IPS-18c (cell line): ENCODE results near the gene CILP2.

Experiments used
- H3K4me3 ChIP-seq: 2 replicates; pipeline ENCODE4 v1.7.0; 2013; ENCODE audit warnings: low read depth, mild to moderate bottlenecking, low read length, moderate library complexity; ENCODE audit not compliant: insufficient read depth
- H3K9me3 ChIP-seq: one replicate; pipeline ENCODE4 v1.6.1; 2013; ENCODE audit warnings: mild to moderate bottlenecking, low read length, moderate library complexity; ENCODE audit not compliant: control insufficient read depth, insufficient read depth

Gene CILP2

GRCh38 chr19:19525611-19526380 is 12.3 kb upstream of the CILP2 start:
- no peaks in the 10 kb centered on the region for H3K9me3 ChIP-seq

DNA sequence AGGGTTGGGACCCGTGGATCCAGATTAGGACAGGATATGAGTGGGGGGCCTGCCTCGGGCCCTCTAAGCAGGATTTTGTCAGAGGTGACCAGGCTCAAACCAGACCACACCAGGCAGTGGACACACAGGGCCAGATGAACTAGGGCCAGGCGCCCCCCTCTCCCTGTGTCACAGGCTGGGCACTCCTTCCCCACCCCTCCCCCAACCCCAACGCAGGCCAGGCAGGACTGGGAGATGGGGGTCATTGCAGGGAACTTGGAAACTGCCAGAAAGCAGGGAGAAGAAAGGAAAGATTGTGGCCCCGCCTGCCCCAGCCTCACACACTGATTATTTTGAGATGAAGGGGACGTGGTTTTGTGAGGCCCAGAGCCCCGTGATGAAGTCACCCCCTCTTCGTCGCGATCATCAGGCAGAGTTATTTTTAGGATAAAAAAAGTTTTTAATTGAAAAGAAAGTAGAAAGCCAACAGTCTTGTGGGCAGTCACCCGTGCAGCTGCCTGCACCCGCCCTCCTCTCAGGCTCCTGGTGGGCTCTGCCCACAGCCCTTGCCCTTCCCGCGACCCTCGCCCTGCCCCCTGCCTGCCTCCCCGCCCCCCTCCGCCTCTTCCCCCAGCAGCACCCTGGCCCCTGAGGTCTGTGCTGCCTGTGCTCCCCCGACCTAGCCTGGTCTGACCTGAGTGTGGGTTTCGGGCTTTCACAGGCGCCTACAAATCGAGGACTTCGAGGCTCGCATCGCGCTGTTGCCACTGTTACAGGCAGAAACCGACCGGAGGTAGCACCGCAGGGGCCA is 11.3 kb upstream of the CILP2 start:
- no peak overlapping the region for H3K4me3 ChIP-seq
- no peaks in the 10 kb centered on the region for H3K9me3 ChIP-seq

More at GRCh38 chr19:19525611-19526380, 12.3 kb upstream of the CILP2 start:
- no peak overlapping the region for H3K4me3 ChIP-seq

DNA sequence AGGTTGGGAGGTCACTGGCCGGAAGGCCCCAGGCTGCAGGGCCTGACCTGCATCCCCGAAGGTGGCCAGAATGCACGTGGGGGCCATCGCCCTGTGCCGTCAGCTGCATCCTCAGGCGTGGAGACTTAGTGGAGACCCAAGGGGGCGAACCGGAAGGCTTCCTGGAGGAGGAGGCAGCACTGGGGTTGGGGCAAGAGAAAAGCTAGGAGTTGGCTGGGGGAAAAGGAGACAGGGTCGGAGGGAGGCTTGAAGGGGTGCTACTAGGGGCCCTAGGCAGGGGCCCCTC is 10.8 kb upstream of the CILP2 start:
- no peaks in the 10 kb centered on the region for H3K9me3 ChIP-seq
- no peak overlapping the region for H3K4me3 ChIP-seq

DNA sequence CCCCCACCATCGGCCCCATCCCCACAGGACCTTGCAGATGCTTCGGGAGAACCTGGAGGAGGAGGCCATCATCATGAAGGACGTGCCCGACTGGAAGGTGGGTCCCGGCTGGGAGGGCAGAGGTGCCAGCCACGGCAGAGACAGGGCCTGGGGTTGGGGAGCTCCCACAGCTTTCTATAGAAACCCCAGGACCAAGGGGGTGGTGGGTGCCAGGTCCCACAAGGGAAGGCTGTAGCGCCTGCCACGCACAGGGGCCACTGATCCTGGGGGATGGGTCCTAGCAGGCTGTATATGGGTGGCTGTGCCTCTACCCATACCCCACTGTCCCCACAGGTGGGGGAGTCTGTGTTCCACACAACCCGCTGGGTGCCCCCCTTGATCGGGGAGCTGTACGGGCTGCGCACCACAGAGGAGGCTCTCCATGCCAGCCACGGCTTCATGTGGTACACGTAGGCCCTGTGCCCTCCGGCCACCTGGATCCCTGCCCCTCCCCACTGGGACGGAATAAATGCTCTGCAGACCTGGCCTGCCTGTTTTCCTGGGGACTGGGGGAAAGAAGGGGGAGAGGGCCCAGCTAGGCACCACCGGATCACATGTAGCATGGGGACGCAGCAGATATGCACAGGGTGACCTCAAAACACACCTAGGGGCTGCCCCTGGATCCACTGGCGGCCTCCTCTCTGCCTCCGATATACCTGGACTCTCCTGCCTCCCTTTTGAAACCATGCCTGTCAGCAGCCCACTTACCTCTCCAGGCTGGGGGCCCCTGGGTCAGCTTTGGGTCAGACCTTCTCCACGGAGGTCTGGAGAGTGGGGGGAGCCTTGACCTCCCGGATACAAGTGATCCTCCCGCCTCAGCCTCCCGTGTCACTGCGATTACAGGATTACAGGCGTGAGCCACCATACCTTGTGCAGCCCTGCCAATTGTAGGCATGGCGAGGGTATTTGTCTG is 10.1 kb upstream of the CILP2 start:
- no peaks in the 10 kb centered on the region for H3K9me3 ChIP-seq
- no peak overlapping the region for H3K4me3 ChIP-seq

GRCh38 chr19:19528721-19529490 is 9.2 kb upstream of the CILP2 start, which contains the start of gene YJEFN3:
YJEFN3 (plus strand) TSS chr19:19528911; CDS start chr19:19528933, 22 bp downstream.
- H3K9me3 ChIP-seq = no peaks in the 10 kb centered on the region
- H3K4me3 ChIP-seq = peak within 1 kb of the TSS; percentile 31; the same call in 1 of the 2 replicates

DNA sequence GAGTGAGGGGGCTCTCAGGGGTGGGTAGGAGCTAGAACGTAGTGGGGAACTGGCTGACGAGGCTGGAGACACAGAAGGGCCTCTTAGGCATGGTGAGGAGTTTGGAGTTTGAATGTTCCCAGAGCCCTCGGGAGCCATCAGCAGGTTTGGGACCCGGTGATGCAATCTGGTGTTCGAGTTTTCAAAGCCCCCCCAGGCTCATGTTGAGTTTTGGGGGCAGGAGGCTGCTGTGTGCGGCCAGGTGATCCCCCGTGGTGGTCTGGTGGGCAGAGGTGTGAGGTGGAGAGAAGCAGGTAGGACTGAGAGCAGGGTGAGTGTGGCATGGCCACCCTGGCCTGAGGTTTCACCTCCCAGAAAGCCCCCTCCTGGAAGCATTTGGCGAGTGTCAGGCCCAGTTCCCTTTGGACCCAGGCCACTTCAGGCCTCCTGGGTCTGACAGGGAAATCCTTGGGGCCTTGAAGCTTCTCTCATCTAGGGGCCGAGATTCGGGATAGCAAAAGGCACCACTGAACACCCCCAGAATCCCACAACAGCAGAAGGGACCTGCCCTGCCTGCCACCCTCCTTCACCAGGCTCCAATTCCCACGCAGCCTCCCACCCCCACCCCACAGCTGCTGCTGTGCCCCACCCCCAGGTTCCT is 8.2 kb upstream of the CILP2 start:
- H3K9me3 ChIP-seq = no peaks in the 10 kb centered on the region
- H3K4me3 ChIP-seq = no peak overlapping the region

- no peaks in the 10 kb centered on the region for H3K9me3 ChIP-seq
These were observed 7.7 kb upstream of the CILP2 start for GRCh38 chr19:19530423-19530804.

GRCh38 chr19:19530889-19531288 is 7.2 kb upstream of the CILP2 start:
- H3K4me3 ChIP-seq = no peak overlapping the region

More at GRCh38 chr19:19530423-19530804, 7.7 kb upstream of the CILP2 start:
- H3K4me3 ChIP-seq = no peak overlapping the region

DNA sequence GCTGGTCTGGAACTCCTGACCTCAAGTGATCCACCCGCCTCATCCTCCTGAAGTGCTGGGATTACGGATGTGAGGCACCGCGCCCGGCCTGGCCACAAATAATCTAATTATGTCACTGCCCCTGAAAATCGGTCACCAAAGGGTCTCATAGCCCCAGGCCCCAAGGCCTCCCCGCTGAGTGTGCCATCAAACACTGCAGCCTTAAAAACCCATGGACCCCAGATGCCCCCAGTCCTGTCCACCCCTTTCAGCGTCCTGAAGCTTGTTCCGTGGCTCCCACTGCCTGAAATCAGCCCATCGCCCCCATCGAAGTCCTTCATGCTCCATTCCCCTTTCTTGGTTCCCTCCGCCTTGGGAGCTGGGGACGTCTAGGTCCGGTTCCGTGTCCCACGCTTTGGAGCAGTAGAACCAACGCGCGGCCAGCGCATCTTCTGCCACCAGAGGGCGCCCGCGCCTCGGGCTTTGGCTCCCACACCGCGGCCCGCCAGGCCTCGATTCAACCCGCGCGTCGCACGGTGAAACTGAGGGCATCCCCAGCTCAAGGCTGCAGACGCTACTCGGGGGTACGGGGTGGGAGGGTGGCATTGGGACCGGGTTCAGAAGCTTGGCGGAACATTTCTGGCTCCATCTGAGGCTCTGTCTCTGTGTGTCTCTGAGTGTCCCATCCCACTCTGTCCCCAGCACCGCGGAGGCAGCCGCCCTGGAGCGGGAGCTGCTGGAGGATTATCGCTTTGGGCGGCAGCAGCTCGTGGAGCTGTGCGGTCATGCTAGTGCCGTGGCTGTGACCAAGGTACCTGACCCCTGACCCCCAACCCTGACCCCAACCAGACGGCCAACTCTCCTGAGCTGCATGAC is 5.9 kb upstream of the CILP2 start:
- no peaks in the 10 kb centered on the region for H3K9me3 ChIP-seq

More at GRCh38 chr19:19530889-19531288, 7.2 kb upstream of the CILP2 start:
- H3K9me3 ChIP-seq = no peaks in the 10 kb centered on the region

GRCh38 chr19:19532806-19533701 is 5.0 kb upstream of the CILP2 start:
- Histone ChIP-seq H3K9me3 (no peaks in the 10 kb centered on the region), H3K4me3 (no peak overlapping the region)

More for the DNA sequence above, 5.9 kb upstream of the CILP2 start:
- H3K4me3 ChIP-seq = no peak overlapping the region

GRCh38 chr19:19533841-19534240 is 4.2 kb upstream of the CILP2 start:
- Histone ChIP-seq H3K9me3 (no peaks in the 10 kb centered on the region), H3K4me3 (no peak overlapping the region)

GRCh38 chr19:19534556-19535265 is 3.4 kb upstream of the CILP2 start:
- Histone ChIP-seq H3K4me3 (no peak overlapping the region), H3K9me3 (no peaks in the 10 kb centered on the region)

GRCh38 chr19:19535311-19536191 is 2.5 kb upstream of the CILP2 start:
- peaks cover 2% of the 10 kb centered on the region for H3K9me3 ChIP-seq
- H3K4me3 ChIP-seq = no peak overlapping the region
